Stimulated activated naive CD8-positive, alpha-beta T cell treated with anti-CD3 and anti-CD28 coated beads, Interleukin-15, amount 100 ng/mL, for 72 hours (primary cell): ENCODE data around the gene ENTPD5.

Source experiments
- ATAC-seq: fragments of 150-1000 bp; cut with Tn5 transposase; 2 replicates; pipeline ENCODE4 v1.10.0; 2021; ENCODE audit warnings: mild to moderate bottlenecking, moderate library complexity
- DNase-seq, 2 donors: peaks; one replicate each; pipeline ENCODE4 v3.0.0; 2021 to 2022
- H3K27ac Mint-ChIP-seq, 2 donors: one replicate each; pipeline ENCODE4 v1.8.0; 2022; ENCODE audit warnings: mild to moderate bottlenecking in 2 of 2, mixed read lengths in 2 of 2, moderate library complexity in 2 of 2
- H3K27me3 Mint-ChIP-seq: one replicate; pipeline ENCODE4 v1.8.0; 2022; ENCODE audit warnings: mixed read lengths
- H3K4me1 Mint-ChIP-seq: one replicate; pipeline ENCODE4 v1.8.0; 2022; ENCODE audit warnings: mild to moderate bottlenecking, mixed read lengths
- H3K4me3 Mint-ChIP-seq, 2 donors: one replicate each; pipeline ENCODE4 v1.8.0; 2022; ENCODE audit warnings: mild to moderate bottlenecking in 2 of 2, mixed read lengths in 2 of 2, moderate library complexity in 1 of 2
- H3K9me3 Mint-ChIP-seq, 2 donors: one replicate each; pipeline ENCODE4 v1.8.0; 2022; ENCODE audit warnings: mixed read lengths in 2 of 2

ENTPD5 gene

GRCh38 chr14:73977896-73978295, 41.2 kb downstream of the ENTPD5 start:
- Mint-ChIP-seq H3K27me3 (no peaks in the 10 kb centered on the region), H3K9me3 (no peaks in the 10 kb centered on the region), H3K4me1 (no peaks in the 10 kb centered on the region), H3K4me3 (no peak overlapping the region), H3K27ac (peak overlapping the region in 1 of 2 donors; percentile 52)
- no peak for ATAC-seq
- no peak for DNase-seq

- H3K27me3 Mint-ChIP-seq: no peaks in the 10 kb centered on the region
- H3K4me1 Mint-ChIP-seq: no peaks in the 10 kb centered on the region
- DNase-seq: no peak
- no peak for ATAC-seq
- no peak overlapping the region for H3K4me3 Mint-ChIP-seq
- peak overlapping the region in 1 of 2 donors; percentile 11 for H3K27ac Mint-ChIP-seq
- H3K9me3 Mint-ChIP-seq: no peaks in the 10 kb centered on the region
These were observed 43.0 kb downstream of the ENTPD5 start for GRCh38 chr14:73976125-73976524.

- H3K4me1 Mint-ChIP-seq: no peaks in the 10 kb centered on the region
These were observed 45.6 kb downstream of the ENTPD5 start for GRCh38 chr14:73973497-73973896.

GRCh38 chr14:73968885-73969284, 50.2 kb downstream of the ENTPD5 start:
- Mint-ChIP-seq H3K4me1 (no peaks in the 10 kb centered on the region), H3K27ac (no peak overlapping the region), H3K4me3 (no peak overlapping the region), H3K9me3 (no peaks in the 10 kb centered on the region), H3K27me3 (no peaks in the 10 kb centered on the region)
- no peak for DNase-seq
- no peak for ATAC-seq

More at GRCh38 chr14:73973497-73973896, 45.6 kb downstream of the ENTPD5 start:
- Mint-ChIP-seq H3K9me3 (no peaks in the 10 kb centered on the region), H3K27ac (no peak overlapping the region), H3K27me3 (no peaks in the 10 kb centered on the region), H3K4me3 (no peak overlapping the region)
- DNase-seq (no peak), ATAC-seq (no peak)

GRCh38 chr14:73965216-73965615, 53.9 kb downstream of the ENTPD5 start:
- DNase-seq: no peak
- Mint-ChIP-seq H3K4me3 (no peak overlapping the region), H3K27ac (no peak overlapping the region), H3K27me3 (no peaks in the 10 kb centered on the region), H3K4me1 (no peaks in the 10 kb centered on the region), H3K9me3 (no peaks in the 10 kb centered on the region)
- no peak for ATAC-seq

- no peak overlapping the region for H3K27ac Mint-ChIP-seq
- no peak overlapping the region for H3K4me3 Mint-ChIP-seq
- H3K27me3 Mint-ChIP-seq: no peaks in the 10 kb centered on the region
- no peaks in the 10 kb centered on the region for H3K9me3 Mint-ChIP-seq
- DNase-seq (no peak), ATAC-seq (no peak)
- no peaks in the 10 kb centered on the region for H3K4me1 Mint-ChIP-seq
These were observed 57.9 kb downstream of the ENTPD5 start for GRCh38 chr14:73961192-73961591.

GRCh38 chr14:73958591-73958990, 60.5 kb downstream of the ENTPD5 start:
- Mint-ChIP-seq H3K27me3 (no peaks in the 10 kb centered on the region), H3K27ac (peak overlapping the region in 1 of 2 donors; percentile 81), H3K9me3 (no peaks in the 10 kb centered on the region), H3K4me3 (no peak overlapping the region), H3K4me1 (no peaks in the 10 kb centered on the region)
- DNase-seq (no peak), ATAC-seq (no peak)

- Mint-ChIP-seq H3K9me3 (no peaks in the 10 kb centered on the region), H3K4me3 (no peak overlapping the region), H3K27me3 (no peaks in the 10 kb centered on the region), H3K4me1 (peaks cover 10% of the 10 kb centered on the region), H3K27ac (no peak overlapping the region)
- ATAC-seq: no peak
- DNase-seq: no peak
These were observed 63.4 kb downstream of the ENTPD5 start for GRCh38 chr14:73955674-73956073.

GRCh38 chr14:73953731-73954130, 65.4 kb downstream of the ENTPD5 start:
- H3K4me1 Mint-ChIP-seq: peaks cover 17% of the 10 kb centered on the region
- no peak overlapping the region for H3K27ac Mint-ChIP-seq
- ATAC-seq (no peak), DNase-seq (no peak)
- no peaks in the 10 kb centered on the region for H3K9me3 Mint-ChIP-seq
- no peak overlapping the region for H3K4me3 Mint-ChIP-seq
- no peaks in the 10 kb centered on the region for H3K27me3 Mint-ChIP-seq

- Mint-ChIP-seq H3K27me3 (no peaks in the 10 kb centered on the region), H3K27ac (peak within 1 kb of the TSS; percentile 89 to 99), H3K9me3 (no peaks in the 10 kb centered on the region), H3K4me1 (peaks cover 17% of the 10 kb centered on the region), H3K4me3 (peak within 1 kb of the TSS; percentile 99 to 100)
- peak; percentile 94 to 96 for DNase-seq
- ATAC-seq: peak; percentile 97
These were observed 69.0 kb downstream of the ENTPD5 start, which contains the start of the genes COQ6 and FAM161B for GRCh38 chr14:73949752-73950734. Gene COQ6 (plus strand): TSS chr14:73950302. CDS start chr14:73950333, 31 bp downstream. Gene FAM161B (minus strand): TSS chr14:73950094. CDS start chr14:73950026, 68 bp downstream.

- no peak for DNase-seq
- no peaks in the 10 kb centered on the region for H3K27me3 Mint-ChIP-seq
These were observed 73.9 kb downstream of the ENTPD5 start for GRCh38 chr14:73945159-73945670.

GRCh38 chr14:73944432-73945158, 74.5 kb downstream of the ENTPD5 start:
- Mint-ChIP-seq H3K27ac (no peak overlapping the region), H3K9me3 (no peaks in the 10 kb centered on the region), H3K4me3 (no peak overlapping the region), H3K4me1 (peaks cover under 1% of the 10 kb centered on the region), H3K27me3 (no peaks in the 10 kb centered on the region)
- DNase-seq: no peak
- no peak for ATAC-seq

More at GRCh38 chr14:73945159-73945670, 73.9 kb downstream of the ENTPD5 start:
- Mint-ChIP-seq H3K4me1 (peaks cover 6% of the 10 kb centered on the region), H3K9me3 (no peaks in the 10 kb centered on the region), H3K27ac (no peak overlapping the region), H3K4me3 (no peak overlapping the region)
- no peak for ATAC-seq

- no peaks in the 10 kb centered on the region for H3K27me3 Mint-ChIP-seq
- H3K4me3 Mint-ChIP-seq: no peak overlapping the region
- peak; percentile 35 for ATAC-seq
- no peak for DNase-seq
- no peaks in the 10 kb centered on the region for H3K4me1 Mint-ChIP-seq
- H3K27ac Mint-ChIP-seq: no peak overlapping the region
- H3K9me3 Mint-ChIP-seq: no peaks in the 10 kb centered on the region
These were observed 76.0 kb downstream of the ENTPD5 start for GRCh38 chr14:73943083-73943482.

GRCh38 chr14:73942180-73942579, 76.9 kb downstream of the ENTPD5 start:
- Mint-ChIP-seq H3K4me3 (no peak overlapping the region), H3K27ac (no peak overlapping the region)

GRCh38 chr14:73937012-73937411, 82.1 kb downstream of the ENTPD5 start:
- Mint-ChIP-seq H3K4me1 (no peaks in the 10 kb centered on the region), H3K4me3 (no peak overlapping the region), H3K9me3 (no peaks in the 10 kb centered on the region), H3K27ac (no peak overlapping the region), H3K27me3 (no peaks in the 10 kb centered on the region)
- DNase-seq (no peak), ATAC-seq (peak; percentile 37)

More at GRCh38 chr14:73942180-73942579, 76.9 kb downstream of the ENTPD5 start:
- Mint-ChIP-seq H3K9me3 (no peaks in the 10 kb centered on the region), H3K27me3 (no peaks in the 10 kb centered on the region), H3K4me1 (no peaks in the 10 kb centered on the region)
- no peak for DNase-seq
- no peak for ATAC-seq
